CD14-positive monocyte (primary cell): ENCODE measurements around the gene ITPR1. TPM values are rescaled to one million over a fixed set of nuclear protein-coding genes. Genes with fewer than 3 reads are reported as not detected.

ENCODE experiments used
- DNase-seq, 3 donors: peaks; one replicate each; pipeline ENCODE4 v3.0.0-alpha.2; 2011 to 2022
- H2AFZ ChIP-seq: 2 replicates; pipeline ENCODE4 v1.6.0; 2012; ENCODE audit warnings: mild to moderate bottlenecking, low read depth, low read length, inconsistent platforms; ENCODE audit not compliant: insufficient read depth, poor library complexity, severe bottlenecking
- H3K27ac ChIP-seq, 2 donors: 1 replicate in 1 of 2; 2 replicates in 1 of 2; pipeline ENCODE4 v1.5.1; 2012 to 2013; ENCODE audit warnings: low read length in 2 of 2, control low read depth in 1 of 2, inconsistent platforms in 1 of 2, low read depth in 1 of 2, mild to moderate bottlenecking in 1 of 2
- H3K27me3 ChIP-seq, 2 donors: one replicate each; pipeline versions ENCODE4 v1.6.0 to v1.6.1; 2011 to 2013; ENCODE audit warnings: low read length in 2 of 2; ENCODE audit not compliant: control insufficient read depth in 2 of 2, insufficient read depth in 2 of 2
- H3K36me3 ChIP-seq, 2 donors: replicated peaks in 1 of 2; 1 replicate in 1 of 2; 2 replicates in 1 of 2; pipeline versions ENCODE4 v1.5.1 to v1.6.1; 2012 to 2013; ENCODE audit warnings: low read length in 2 of 2, control low read depth in 1 of 2, inconsistent platforms in 1 of 2, mild to moderate bottlenecking in 1 of 2; ENCODE audit not compliant: insufficient read depth in 2 of 2, control insufficient read depth in 1 of 2
- H3K4me1 ChIP-seq, 2 donors: 1 replicate in 1 of 2; 2 replicates in 1 of 2; pipeline versions ENCODE4 v1.5.1 to v1.6.1; 2012 to 2013; ENCODE audit warnings: low read length in 2 of 2, control low read depth in 1 of 2, inconsistent platforms in 1 of 2, mild to moderate bottlenecking in 1 of 2, moderate library complexity in 1 of 2; ENCODE audit not compliant: insufficient read depth in 2 of 2, control insufficient read depth in 1 of 2
- H3K4me2 ChIP-seq: replicated peaks from 2 replicates; pipeline ENCODE3; 2012; ENCODE audit warnings: low read length, moderate library complexity, mild to moderate bottlenecking; ENCODE audit not compliant: poor library complexity, severe bottlenecking; ENCODE audit errors: extremely low read depth
- H3K4me3 ChIP-seq, 3 experiments: fragments of 200-600 bp in 1 of 3; sonication (generic) in 1 of 3; replicated peaks in 1 of 3; 1 replicate in 2 of 3; 2 replicates in 1 of 3; pipeline ENCODE4 v1.5.1; 2011 to 2013; ENCODE audit warnings: low read length in 3 of 3, mild to moderate bottlenecking in 3 of 3, control low read depth in 2 of 3, low read depth in 2 of 3, inconsistent platforms in 1 of 3, moderate library complexity in 1 of 3
- H3K79me2 ChIP-seq: 2 replicates; pipeline ENCODE4 v1.6.0; 2012; ENCODE audit warnings: mild to moderate bottlenecking, control low read depth, inconsistent platforms, low read length, moderate library complexity; ENCODE audit not compliant: insufficient read depth
- H3K9ac ChIP-seq: 2 replicates; pipeline ENCODE4 v1.6.0; 2017; ENCODE audit warnings: low read length, mild to moderate bottlenecking; ENCODE audit not compliant: insufficient read depth, poor library complexity, severe bottlenecking
- H3K9me3 ChIP-seq, 2 donors: replicated peaks in 1 of 2; 1 replicate in 1 of 2; 2 replicates in 1 of 2; pipeline versions ENCODE4 v1.5.1 to v1.6.1; 2012 to 2013; ENCODE audit warnings: low read length in 2 of 2, control low read depth in 1 of 2; ENCODE audit not compliant: control insufficient read depth in 1 of 2, insufficient read depth in 1 of 2
- H4K20me1 ChIP-seq: 2 replicates; pipeline ENCODE4 v1.6.0; 2012; ENCODE audit warnings: mild to moderate bottlenecking, low read length, control low read depth, moderate library complexity; ENCODE audit not compliant: insufficient read depth
- H3K27ac Mint-ChIP-seq, 7 donors: one replicate each; pipeline ENCODE4 v1.8.0; 2020; ENCODE audit warnings: mild to moderate bottlenecking in 7 of 7, mixed read lengths in 7 of 7, moderate library complexity in 6 of 7, inconsistent platforms in 2 of 7
- H3K27me3 Mint-ChIP-seq, 3 donors: one replicate each; pipeline ENCODE4 v1.8.0; 2021 to 2022; ENCODE audit warnings: low read depth in 3 of 3, mild to moderate bottlenecking in 3 of 3, mixed read lengths in 3 of 3, moderate library complexity in 3 of 3, inconsistent platforms in 1 of 3
- H3K36me3 Mint-ChIP-seq, 2 donors: one replicate each; pipeline ENCODE4 v1.8.0; 2020; ENCODE audit warnings: mixed read lengths in 2 of 2, inconsistent platforms in 1 of 2, mild to moderate bottlenecking in 1 of 2
- H3K4me1 Mint-ChIP-seq: one replicate; pipeline ENCODE4 v1.8.0; 2020; ENCODE audit warnings: mild to moderate bottlenecking, mixed read lengths
- H3K4me3 Mint-ChIP-seq, 2 donors: one replicate each; pipeline ENCODE4 v1.8.0; 2020; ENCODE audit warnings: mild to moderate bottlenecking in 2 of 2, mixed read lengths in 2 of 2, moderate library complexity in 1 of 2
- H3K9me3 Mint-ChIP-seq, 7 donors: one replicate each; pipeline ENCODE4 v1.8.0; 2020 to 2022; ENCODE audit warnings: mixed read lengths in 7 of 7, mild to moderate bottlenecking in 6 of 7, moderate library complexity in 6 of 7, inconsistent platforms in 2 of 7
- CTCF ChIP-seq: fragments of 200-600 bp; IDR thresholded peaks from one replicate; pipeline ENCODE4 v1.8.0; 2022; ENCODE audit warnings: antibody characterized with exemption, mild to moderate bottlenecking
- WGBS: methylation state at CpG from one replicate; pipeline ENCODE4 v1.1.5; 2013; ENCODE audit warnings: missing lambda C conversion rate; ENCODE audit not compliant: insufficient coverage; 5-methylcytosine and 5-hydroxymethylcytosine counted together
- intact Hi-C, 2 donors: fragments of 100-400 bp; cut with micrococcal nuclease; formaldehyde crosslinking; loops; one replicate each; pipeline versions ENCODE4 v1.15.0 to v1.15.1; 2023
- polyA plus RNA-seq, 3 donors: library from polyadenylated mRNA; depleted of rRNA in 1 of 3; unstranded in 2 of 3; stranded (reverse) in 1 of 3; fragments of 300-500 nt in 2 of 3; fragments of >200 nt in 1 of 3; fragmentation: Illumina TruSeq in 2 of 3; gene quantifications; 1 replicate in 2 of 3; 2 replicates in 1 of 3; pipeline ENCODE4 v1.2.3, GENCODE V29; 2012 to 2021

Gene ITPR1
- polyA plus RNA-seq, 3 donors = 3.2 to 21.1 (median 7.1) TPM

- no peak overlapping the region for H3K9ac ChIP-seq
- H3K4me3 ChIP-seq = no peak overlapping the region
- H3K79me2 ChIP-seq = peaks cover 83% of the 10 kb centered on the region
- Mint-ChIP-seq H3K36me3 (peaks cover 48 to 50% of the 10 kb centered on the region in 2 donors), H3K4me1 (peaks cover 50% of the 10 kb centered on the region), H3K27me3 (peaks cover 0 to 2% (median 0%) of the 10 kb centered on the region in 3 donors), H3K27ac (peak overlapping the region in 2 of 7 donors; percentile 24 to 65), H3K4me3 (no peak overlapping the region), H3K9me3 (peaks cover 0 to 2% (median 0%) of the 10 kb centered on the region in 7 donors)
- no peaks in the 10 kb centered on the region for H4K20me1 ChIP-seq
- H3K4me1 ChIP-seq = peaks cover 37 to 39% of the 10 kb centered on the region in 2 donors
- no peaks in the 10 kb centered on the region for H3K9me3 ChIP-seq
- H3K27me3 ChIP-seq = no peaks in the 10 kb centered on the region
- intact Hi-C loops = loop anchor here in 1 of 2 donors (10.0 kb wide), 1 partner anchor 486 kb away; no protein-coding TSS in a partner anchor
- TF ChIP-seq CTCF = no peak
- H3K36me3 ChIP-seq = peaks cover 16 to 46% of the 10 kb centered on the region in 2 donors
- H3K27ac ChIP-seq = no peak overlapping the region
- no peak overlapping the region for H3K4me2 ChIP-seq
- no peak for DNase-seq
- no peak overlapping the region for H2AFZ ChIP-seq
- 93% methylated on average over 2 of the region's 5 CpGs for WGBS
Measured at GRCh38 chr3:4498446-4498845, 5.3 kb downstream of the ITPR1 start.

DNA sequence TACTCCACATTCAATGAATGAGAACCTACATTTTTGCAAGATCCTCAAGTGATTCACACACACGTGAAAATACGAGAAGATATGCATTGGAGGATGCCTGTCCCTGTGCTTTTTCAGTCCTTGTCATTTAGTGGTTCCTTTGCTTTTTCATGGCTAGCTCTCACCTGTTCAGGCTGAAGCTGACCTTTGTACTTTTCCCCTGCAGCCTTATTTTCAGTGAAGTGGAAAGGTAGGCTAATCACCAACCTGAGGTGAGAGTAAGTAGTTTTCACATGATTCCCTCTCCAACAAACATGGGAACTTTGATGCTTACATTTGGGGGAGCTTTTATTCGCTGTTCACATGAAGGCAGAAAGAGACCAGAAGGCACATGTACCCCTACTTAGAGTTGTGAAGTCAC lies 8.3 kb downstream of the ITPR1 start:
- Histone ChIP-seq H3K36me3 (peaks cover 16 to 46% of the 10 kb centered on the region in 2 donors), H3K9ac (no peak overlapping the region), H3K4me3 (no peak overlapping the region), H3K79me2 (peaks cover 66% of the 10 kb centered on the region), H4K20me1 (no peaks in the 10 kb centered on the region), H3K27ac (no peak overlapping the region), H3K27me3 (no peaks in the 10 kb centered on the region), H3K4me2 (no peak overlapping the region), H2AFZ (no peak overlapping the region), H3K9me3 (no peaks in the 10 kb centered on the region), H3K4me1 (peaks cover 39 to 40% of the 10 kb centered on the region in 2 donors)
- peaks cover 51% of the 10 kb centered on the region for H3K4me1 Mint-ChIP-seq
- peaks cover 0 to 2% (median 0%) of the 10 kb centered on the region in 7 donors for H3K9me3 Mint-ChIP-seq
- intact Hi-C loops = no loop called here
- H3K36me3 Mint-ChIP-seq = peaks cover 44 to 47% of the 10 kb centered on the region in 2 donors
- H3K27ac Mint-ChIP-seq = no peak overlapping the region
- no peak for DNase-seq
- no peak overlapping the region for H3K4me3 Mint-ChIP-seq
- peaks cover 0 to 2% (median 0%) of the 10 kb centered on the region in 3 donors for H3K27me3 Mint-ChIP-seq
- no peak for TF ChIP-seq CTCF
- 100% methylated on average over 2 of the region's 3 CpGs for WGBS
